HCT116 (cell line): ENCODE measurements around the gene MYL5. TPM values are rescaled to one million over a fixed set of nuclear protein-coding genes. Genes with fewer than 3 reads are reported as not detected.

Experiments used
- ATAC-seq: fragments of 200-7000 bp; cut with Tn5 transposase; 2 replicates; pipeline ENCODE4 v1.9.1; 2020; ENCODE audit warnings: mild to moderate bottlenecking, moderate library complexity
- BruUV-seq: library from RNA; stranded (reverse); fragments of 400-500 nt; replicated peaks from 2 replicates; lab custom pipeline; 2021; lab: Mats Ljungman, UMichigan
- CTCF ChIA-PET: fragments of 300-600 bp; sonication (Branson Sonifier 250); formaldehyde crosslinking; loops from one replicate; lab custom pipeline; 2021; ENCODE audit warnings: antibody characterized with exemption; lab: Charles Lee
- POLR2A ChIA-PET: fragments of 300-600, 350-600 bp; sonication (Branson Sonifier 250); formaldehyde crosslinking; loops from one replicate; lab custom pipeline; 2021; ENCODE audit warnings: antibody characterized with exemption; lab: Charles Lee
- RAD21 ChIA-PET, 2 experiments: fragments of 300-600 bp; sonication (Branson Sonifier 250); formaldehyde crosslinking; loops; one replicate each; lab custom pipeline; 2023; ENCODE audit warnings: low total read pairs in 2 of 2; ENCODE audit not compliant: uncharacterized antibody in 2 of 2, unreplicated experiment in 2 of 2, low non-redundant PET in 1 of 2; lab: Charles Lee
- DNase-seq: peaks from one replicate; pipeline ENCODE4 v3.0.0-alpha.2; 2010; ENCODE audit warnings: low read depth, low spot score
- H2AFZ ChIP-seq: fragments of 200-600 bp; shearing (Covaris generic), sonication (generic); 2 replicates; pipeline ENCODE4 v1.6.1; 2017; ENCODE audit warnings: low read depth, mixed run types, mixed read lengths, antibody characterized with exemption, low read length; ENCODE audit not compliant: poor library complexity, severe bottlenecking
- H3K27ac ChIP-seq: 2 replicates; pipeline ENCODE4 v1.5.1; 2012; ENCODE audit warnings: low read depth, low read length
- H3K27me3 ChIP-seq: fragments of 200-600 bp; sonication (generic); 2 replicates; pipeline ENCODE4 v1.6.1; 2016; ENCODE audit warnings: mixed run types, low read length, mixed read lengths; ENCODE audit not compliant: insufficient read depth
- H3K36me3 ChIP-seq, 2 experiments: fragments of 200-500 bp in 1 of 2; fragments of 200-600 bp in 1 of 2; sonication (Bioruptor generic) in 1 of 2; sonication (generic) in 1 of 2; 2 replicates each; pipeline versions ENCODE4 v1.5.1 to v1.6.1; 2014 to 2016; ENCODE audit warnings: low read length in 2 of 2, inconsistent platforms in 1 of 2, mixed read lengths in 1 of 2, mixed run types in 1 of 2; ENCODE audit not compliant: insufficient read depth in 2 of 2, control insufficient read depth in 1 of 2
- H3K4me1 ChIP-seq, 2 experiments: fragments of 200-600 bp in 1 of 2; sonication (generic) in 1 of 2; 2 replicates each; pipeline versions ENCODE4 v1.5.1 to v1.6.1; 2012 to 2017; ENCODE audit warnings: low read length in 2 of 2, inconsistent platforms in 1 of 2, mild to moderate bottlenecking in 1 of 2, mixed read lengths in 1 of 2, mixed run types in 1 of 2, moderate library complexity in 1 of 2; ENCODE audit not compliant: insufficient read depth in 2 of 2, control insufficient read depth in 1 of 2
- H3K4me2 ChIP-seq: fragments of 200-600 bp; sonication (generic); 2 replicates; pipeline ENCODE4 v1.6.1; 2017; ENCODE audit warnings: mixed run types, low read length, mixed read lengths
- H3K4me3 ChIP-seq, 2 experiments: fragments of 200-600 bp in 1 of 2; sonication (generic) in 1 of 2; replicated peaks in 1 of 2; 2 replicates each; pipeline ENCODE4 v1.5.1; 2011 to 2016; ENCODE audit warnings: low read length in 2 of 2, control low read depth in 1 of 2, low read depth in 1 of 2, mild to moderate bottlenecking in 1 of 2, mixed read lengths in 1 of 2, mixed run types in 1 of 2
- H3K79me2 ChIP-seq: fragments of 200-600 bp; sonication (generic); 2 replicates; pipeline ENCODE4 v1.6.1; 2017; ENCODE audit warnings: mild to moderate bottlenecking, mixed run types, low read length, moderate library complexity, mixed read lengths; ENCODE audit not compliant: insufficient read depth
- H3K9ac ChIP-seq: fragments of 200-600 bp; sonication (generic); 2 replicates; pipeline ENCODE4 v1.6.1; 2016; ENCODE audit warnings: low read length, mixed read lengths
- H3K9me2 ChIP-seq: fragments of 200-600 bp; sonication (generic), shearing (Covaris generic); 2 replicates; pipeline ENCODE4 v1.6.1; 2017; ENCODE audit warnings: mixed run types, mild to moderate bottlenecking, moderate library complexity; ENCODE audit not compliant: insufficient read depth
- H3K9me3 ChIP-seq, 2 experiments: fragments of 200-500 bp in 1 of 2; fragments of 200-600 bp in 1 of 2; sonication (Bioruptor generic) in 1 of 2; sonication (generic) in 1 of 2; 2 replicates each; pipeline ENCODE4 v1.6.1; 2014 to 2017; ENCODE audit warnings: low read length in 2 of 2, mixed read lengths in 2 of 2, inconsistent platforms in 1 of 2, low read depth in 1 of 2, mild to moderate bottlenecking in 1 of 2, mixed run types in 1 of 2, moderate library complexity in 1 of 2; ENCODE audit not compliant: control insufficient read depth in 1 of 2, insufficient read depth in 1 of 2
- H4K20me1 ChIP-seq: fragments of 200-600 bp; sonication (generic), shearing (Covaris generic); 2 replicates; pipeline ENCODE4 v1.6.1; 2017; ENCODE audit warnings: mixed run types, mild to moderate bottlenecking, moderate library complexity; ENCODE audit not compliant: insufficient read depth
- CTCF ChIP-seq, 3 experiments: fragments of 200-600 bp in 1 of 3; sonication (generic) in 1 of 3; IDR thresholded peaks in 2 of 3; conservative IDR thresholded peaks in 1 of 3; 2 replicates each; pipeline ENCODE4 v1.5.1; 2012 to 2017; ENCODE audit warnings: low read depth in 2 of 3, low read length in 2 of 3, antibody characterized with exemption in 1 of 3, borderline replicate concordance in 1 of 3, control low read depth in 1 of 3, mild to moderate bottlenecking in 1 of 3, mixed read lengths in 1 of 3, mixed run types in 1 of 3, moderate library complexity in 1 of 3; ENCODE audit not compliant: insufficient read depth in 1 of 3
- EGR1 ChIP-seq: IDR thresholded peaks from 2 replicates; pipeline ENCODE4 v1.6.1; 2012; ENCODE audit warnings: low read depth
- EZH2 ChIP-seq: fragments of 200-600 bp; sonication (generic); IDR thresholded peaks from 2 replicates; pipeline ENCODE4 v1.6.1; 2017; ENCODE audit warnings: antibody characterized with exemption, mixed run types
- EZH2phosphoT487 ChIP-seq: fragments of 200-600 bp; IDR thresholded peaks from 2 replicates; pipeline ENCODE4 v1.6.1; 2018; ENCODE audit warnings: antibody characterized with exemption, borderline replicate concordance
- JUND ChIP-seq: IDR thresholded peaks from 2 replicates; pipeline ENCODE4 v1.6.1; 2012
- POLR2A ChIP-seq: IDR thresholded peaks from 2 replicates; pipeline ENCODE4 v1.7.0; 2011; ENCODE audit warnings: borderline replicate concordance; ENCODE audit not compliant: insufficient read depth, insufficient read length; ENCODE audit errors: extremely low read depth
- POLR2AphosphoS5 ChIP-seq: IDR thresholded peaks from 2 replicates; pipeline ENCODE4 v1.6.1; 2011; ENCODE audit warnings: mild to moderate bottlenecking, low read depth, low read length, moderate library complexity
- SIN3A ChIP-seq: IDR thresholded peaks from 2 replicates; pipeline ENCODE4 v1.6.1; 2012; ENCODE audit warnings: low read depth
- SP1 ChIP-seq: IDR thresholded peaks from 2 replicates; pipeline ENCODE4 v1.6.1; 2012; ENCODE audit warnings: low read depth
- SRF ChIP-seq: IDR thresholded peaks from 2 replicates; pipeline ENCODE4 v1.6.1; 2012; ENCODE audit warnings: low read depth
- ZNF274 ChIP-seq: fragments of 200-500 bp; sonication (Bioruptor generic); IDR thresholded peaks from 2 replicates; pipeline ENCODE4 v1.6.1; 2014; ENCODE audit warnings: mild to moderate bottlenecking, low read depth, low read length, inconsistent platforms
- intact Hi-C: fragments of 100-400 bp; cut with micrococcal nuclease; formaldehyde crosslinking; loops from 2 replicates; pipeline ENCODE4 v1.10.0; 2022
- total RNA-seq: library from RNA; stranded (reverse); gene quantifications from one replicate; pipeline ENCODE4 v1.2.1, GENCODE V29; 2021; ENCODE audit not compliant: unreplicated experiment

The MYL5 gene
- total RNA-seq, 1 experiment from 2014 or later: 14.0 TPM

- peaks cover 45% of the 10 kb centered on the region for H3K79me2 ChIP-seq
- no peaks in the 10 kb centered on the region for H3K9me2 ChIP-seq
- ATAC-seq: no peak
- intact Hi-C loops: no loop called here
- DNase-seq: no peak
- peaks cover 2 to 3% of the 10 kb centered on the region in 2 experiments; a peak in 2 of 4 replicates for H3K36me3 ChIP-seq
- H3K27me3 ChIP-seq: no peaks in the 10 kb centered on the region
- ChIA-PET POLR2A (no interaction called here), RAD21 (no interaction called here), CTCF (no interaction called here)
- no TSS peak for BruUV-seq
- H3K4me1 ChIP-seq: no peaks in the 10 kb centered on the region
- TF ChIP-seq SP1 (no peak), SIN3A (no peak), EZH2 (no peak), POLR2AphosphoS5 (no peak), SRF (no peak), EGR1 (no peak), ZNF274 (no peak), CTCF (IDR thresholded peaks at IDR 0.05 in 2 of 3, conservative IDR thresholded peaks at IDR 0.05 in 1 of 3; ENCODE audit: borderline replicate concordance in 1 of 3, insufficient read depth in 1 of 3, low read depth in 2 of 3, low read length in 2 of 3) (no peak)
- no peak overlapping the region for H3K9ac ChIP-seq
- H2AFZ ChIP-seq: no peak overlapping the region
- H3K27ac ChIP-seq: no peak overlapping the region
- no peak overlapping the region for H3K4me2 ChIP-seq
- no peak overlapping the region for H3K4me3 ChIP-seq
- no peaks in the 10 kb centered on the region for H4K20me1 ChIP-seq
- H3K9me3 ChIP-seq: no peaks in the 10 kb centered on the region
Observed at GRCh38 chr4:726235-726787, 52.0 kb downstream of the MYL5 start.

- intact Hi-C loops: no loop called here
- no peaks in the 10 kb centered on the region for H3K9me3 ChIP-seq
- H3K4me2 ChIP-seq: no peak overlapping the region
- no peak overlapping the region for H2AFZ ChIP-seq
- DNase-seq (no peak), ATAC-seq (no peak)
- H3K36me3 ChIP-seq: peaks cover 2 to 3% of the 10 kb centered on the region in 2 experiments; a peak in 2 of 4 replicates
- ChIA-PET CTCF (interaction anchor here (0.7 kb wide), 1 partner anchor 16 kb away, joined by 3 read pairs; no protein-coding TSS in a partner anchor), RAD21 (no interaction called here), POLR2A (no interaction called here)
- H3K9ac ChIP-seq: no peak overlapping the region
- H3K27me3 ChIP-seq: no peaks in the 10 kb centered on the region
- no peaks in the 10 kb centered on the region for H4K20me1 ChIP-seq
- TF ChIP-seq POLR2A: no peak
- no peak for TF ChIP-seq SIN3A
- no peak for TF ChIP-seq ZNF274
- TF ChIP-seq EZH2phosphoT487: no peak
- no peak for TF ChIP-seq JUND
- H3K27ac ChIP-seq: no peak overlapping the region
- H3K4me3 ChIP-seq: no peak overlapping the region
- no peaks in the 10 kb centered on the region for H3K4me1 ChIP-seq
- BruUV-seq: no TSS peak
- no peaks in the 10 kb centered on the region for H3K9me2 ChIP-seq
- peaks cover 41% of the 10 kb centered on the region for H3K79me2 ChIP-seq
Observed at GRCh38 chr4:726838-727237, 52.5 kb downstream of the MYL5 start.
